K562 (cell line): ENCODE results near the gene SIGLEC11. TPM values are rescaled to one million over a fixed set of nuclear protein-coding genes. Genes with fewer than 3 reads are reported as not detected.

Experiments used
- REST ChIP-seq, 2 experiments: fragments of 450-650 bp; formaldehyde crosslinking in 1 of 2; IDR thresholded peaks; 2 replicates each; pipeline versions ENCODE4 v1.4.0 to v1.6.1; 2014 to 2020; ENCODE audit warnings: mild to moderate bottlenecking in 2 of 2, borderline replicate concordance in 1 of 2, low read depth in 1 of 2
- polyA plus RNA-seq, 8 experiments: library from polyadenylated mRNA; depleted of rRNA in 4 of 8; stranded (reverse) in 5 of 8; unstranded in 3 of 8; fragments of >200 nt; fragmentation: Nextera tagmentation in 2 of 8; fragmentation: Illumina TruSeq in 1 of 8; extraction: Ambion mirVana in 2 of 8; extraction: Trizol in 1 of 8; gene quantifications; 2 replicates each; pipeline versions ENCODE4 v1.2.1 to v1.2.3, GENCODE V29; 2011 to 2014; ENCODE audit warnings: inconsistent platforms in 1 of 8, missing spikeins in 1 of 8
- total RNA-seq, 7 experiments: library from RNA; depleted of rRNA in 6 of 7; stranded (reverse); fragments of >200 nt in 6 of 7; fragmentation: Illumina TruSeq in 2 of 7; extraction: Trizol in 2 of 7; gene quantifications; 2 replicates each; pipeline versions ENCODE4 v1.2.1 to v1.2.3, GENCODE V29; 2011 to 2021; ENCODE audit warnings: low replicate concordance in 1 of 7

Gene SIGLEC11
- total and polyA plus RNA-seq, 9 of the 15 experiments (the other 6 are each of a cell fraction or from before 2014, with no cell fraction given), result not detected

- TF ChIP-seq REST (IDR thresholded peaks at IDR 0.05; ENCODE audit: borderline replicate concordance), result no peak
- TF ChIP-seq REST (CRISPR knock-in tag; IDR thresholded peaks at IDR 0.05; ENCODE audit: low read depth), result no peak
Observed at GRCh38 chr19:49981603-49982593, 20.9 kb upstream of the SIGLEC11 start (continued).
